Retinal pigment epithelial cell (primary cell): Measurements from ENCODE around the gene PKIB.

Source experiments
- DNase-seq: peaks from one replicate; pipeline ENCODE4 v3.0.0-alpha.2; 2010; ENCODE audit warnings: low read depth
- H3K4me3 ChIP-seq: 2 replicates; pipeline ENCODE4 v1.5.1; 2011; ENCODE audit warnings: mild to moderate bottlenecking, low read length, control low read depth, moderate library complexity
- CTCF ChIP-seq: conservative IDR thresholded peaks from 2 replicates; pipeline ENCODE4 v1.5.1; 2011; ENCODE audit warnings: low read depth, low read length, control low read depth, inconsistent platforms

PKIB gene

GRCh38 chr6:122671251-122671650 lies 61.0 kb downstream of the PKIB start:
- DNase-seq = no peak
- no peak overlapping the region for H3K4me3 ChIP-seq
- no peak for TF ChIP-seq CTCF

GRCh38 chr6:122673343-122673961 lies 63.2 kb downstream of the PKIB start:
- TF ChIP-seq CTCF = no peak
- no peak overlapping the region for H3K4me3 ChIP-seq
- DNase-seq = no peak

DNA sequence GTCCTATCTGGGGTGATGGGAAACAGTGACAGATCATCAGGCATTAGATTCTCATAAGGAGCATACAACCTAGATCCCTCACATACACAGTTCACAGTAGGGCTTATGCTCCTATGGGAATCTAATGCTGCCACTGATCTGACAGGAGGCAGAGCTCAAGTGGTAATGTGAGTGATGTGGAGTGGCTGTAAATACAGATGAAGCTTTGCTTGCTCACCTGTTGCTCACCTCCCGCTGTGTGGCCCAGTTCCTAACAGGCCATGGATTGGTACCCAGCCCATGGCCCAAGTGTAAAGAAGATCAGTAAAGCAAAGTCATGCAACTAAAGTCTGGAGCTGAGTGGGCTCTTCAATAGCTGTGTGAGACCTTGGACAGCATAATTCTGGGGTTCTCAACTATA lies 65.9 kb downstream of the PKIB start:
- no peak for DNase-seq
- no peak for TF ChIP-seq CTCF
- no peak overlapping the region for H3K4me3 ChIP-seq

DNA sequence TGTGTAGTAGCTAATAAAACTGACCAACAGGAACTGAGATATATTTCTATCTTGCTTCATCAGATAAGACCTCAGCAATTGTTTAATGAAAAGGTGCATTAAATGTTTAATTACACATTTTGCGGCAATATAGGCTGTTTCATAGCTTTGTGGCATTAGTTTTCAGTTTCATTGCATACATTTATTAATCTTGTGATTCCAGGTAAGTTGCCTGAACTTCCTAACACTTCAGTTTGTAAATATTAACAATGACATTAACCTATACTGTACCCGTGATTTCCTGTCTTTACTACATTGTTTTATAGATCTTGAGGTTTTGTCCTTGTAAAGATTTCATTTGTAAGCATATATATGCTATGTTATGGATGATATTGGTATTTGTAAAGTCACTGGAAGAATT lies 66.5 kb downstream of the PKIB start:
- no peak for DNase-seq
- no peak for TF ChIP-seq CTCF
- no peak overlapping the region for H3K4me3 ChIP-seq

GRCh38 chr6:122677406-122677805 lies 67.2 kb downstream of the PKIB start:
- no peak for DNase-seq
- TF ChIP-seq CTCF = no peak
- no peak overlapping the region for H3K4me3 ChIP-seq

GRCh38 chr6:122678841-122679240 lies 68.6 kb downstream of the PKIB start:
- TF ChIP-seq CTCF = no peak
- no peak overlapping the region for H3K4me3 ChIP-seq
- no peak for DNase-seq

- TF ChIP-seq CTCF = no peak
- DNase-seq = no peak
- H3K4me3 ChIP-seq = no peak overlapping the region
Observed at GRCh38 chr6:122681705-122682104, 71.5 kb downstream of the PKIB start.
